Lower leg skin (tissue), 4 donors: Measurements from ENCODE around the gene LNX1. TPM values are rescaled to one million over a fixed set of nuclear protein-coding genes. Genes with fewer than 3 reads are reported as not detected.

Experiments used
- DNase-seq, 2 donors: peaks; one replicate each; pipeline ENCODE4 v3.0.0-alpha.2; 2019; ENCODE audit warnings: low spot score in 2 of 2
- H3K4me3 ChIP-seq: fragments of 200-600 bp; sonication (generic); 2 replicates; pipeline ENCODE4 v1.5.1; 2017; ENCODE audit warnings: mild to moderate bottlenecking, low read depth; ENCODE audit not compliant: poor library complexity, severe bottlenecking
- CTCF ChIP-seq, 3 donors: fragments of 450-650 bp; IDR thresholded peaks; one replicate each; pipeline ENCODE4 v1.5.1; 2016; ENCODE audit warnings: antibody characterized with exemption in 3 of 3, mild to moderate bottlenecking in 3 of 3, moderate library complexity in 2 of 3
- POLR2A ChIP-seq, 2 donors: fragments of 450-650 bp; IDR thresholded peaks; one replicate each; pipeline ENCODE4 v1.6.1; 2016 to 2017; ENCODE audit warnings: antibody characterized with exemption in 2 of 2, mild to moderate bottlenecking in 1 of 2, moderate library complexity in 1 of 2
- WGBS, 2 donors: methylation state at CpG; one replicate each; pipeline ENCODE4 v1.1.5; 2018; 5-methylcytosine and 5-hydroxymethylcytosine counted together
- intact Hi-C: fragments of 100-400 bp; cut with DNase I; formaldehyde crosslinking; loops from one replicate; pipeline ENCODE4 v1.15.0; 2023; ENCODE audit warnings: low total_unique reads
- total RNA-seq, 4 donors: library from RNA; depleted of rRNA; stranded (reverse); fragments of >200 nt; gene quantifications; one replicate each; pipeline ENCODE4 v1.1.0, GENCODE V29; 2016

Gene LNX1
- total RNA-seq, 4 donors from 2014 or later, result 37.0 to 79.9 (median 49.5) TPM

- DNase-seq, result no peak
- intact Hi-C loops, result no loop called here
- no peak for TF ChIP-seq POLR2A (IDR thresholded peaks at IDR 0.05)
- TF ChIP-seq CTCF (IDR thresholded peaks at IDR 0.05), result no peak
- 91 to 94% methylated on average over 1 of the region's 1 CpG for WGBS, 2 donors
- no peak overlapping the region for H3K4me3 ChIP-seq
These were observed 149.7 kb downstream of the LNX1 start for GRCh38 chr4:53441564-53441963.

GRCh38 chr4:53436251-53436650, 155.0 kb downstream of the LNX1 start:
- TF ChIP-seq CTCF (IDR thresholded peaks at IDR 0.05) (no peak), POLR2A (IDR thresholded peaks at IDR 0.05) (no peak)
- no peak overlapping the region for H3K4me3 ChIP-seq
- DNase-seq, result no peak
- intact Hi-C loops, result no loop called here
- 77 to 81% methylated on average over 1 of the region's 1 CpG for WGBS, 2 donors

GRCh38 chr4:53432528-53433424, 158.5 kb downstream of the LNX1 start:
- 90 to 95% methylated on average over 4 of the region's 4 CpGs for WGBS, 2 donors
- TF ChIP-seq CTCF (IDR thresholded peaks at IDR 0.05) (no peak), POLR2A (IDR thresholded peaks at IDR 0.05) (no peak)
- H3K4me3 ChIP-seq, result no peak overlapping the region
- intact Hi-C loops, result no loop called here
- no peak for DNase-seq

DNA sequence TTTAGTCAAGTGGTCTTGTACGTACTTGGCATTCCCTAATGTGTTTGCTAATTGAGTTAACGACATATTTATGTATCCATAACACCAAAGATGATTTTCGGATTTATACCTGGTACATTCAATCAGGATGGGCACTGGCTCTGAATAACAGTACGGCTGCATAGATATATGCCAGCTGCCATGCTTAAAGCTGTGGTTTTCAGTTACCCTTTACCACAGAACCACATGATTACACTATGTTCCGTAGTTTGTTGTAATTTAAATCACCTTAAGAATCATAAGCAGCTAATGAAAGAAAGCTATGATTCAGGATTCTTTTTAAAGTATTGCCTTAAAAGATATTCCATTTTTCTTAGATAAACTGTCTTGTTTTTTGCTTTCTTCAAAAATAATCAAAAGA, 160.2 kb downstream of the LNX1 start:
- WGBS, 2 donors, result 86 to 87% methylated on average over 5 of the region's 5 CpGs
- DNase-seq, result no peak
- TF ChIP-seq CTCF (IDR thresholded peaks at IDR 0.05) (no peak), POLR2A (IDR thresholded peaks at IDR 0.05) (no peak)
- intact Hi-C loops, result no loop called here
- no peak overlapping the region for H3K4me3 ChIP-seq

- TF ChIP-seq CTCF (IDR thresholded peaks at IDR 0.05) (no peak), POLR2A (IDR thresholded peaks at IDR 0.05) (no peak)
- intact Hi-C loops, result no loop called here
- DNase-seq, result no peak
- H3K4me3 ChIP-seq, result no peak overlapping the region
These were observed 163.9 kb downstream of the LNX1 start for GRCh38 chr4:53427366-53427765.

GRCh38 chr4:53424280-53424679, 167.0 kb downstream of the LNX1 start:
- no peak for DNase-seq
- H3K4me3 ChIP-seq, result no peak overlapping the region
- intact Hi-C loops, result no loop called here
- TF ChIP-seq POLR2A (IDR thresholded peaks at IDR 0.05) (no peak), CTCF (IDR thresholded peaks at IDR 0.05) (no peak)
